GM18526 (cell line): ENCODE results near the gene TUBB2B.

ENCODE experiments used
- POLR2A ChIP-seq: IDR thresholded peaks from 3 replicates; pipeline ENCODE4 v1.6.1; 2011; ENCODE audit not compliant: insufficient read length; ENCODE audit errors: extremely low read depth

The TUBB2B gene

GRCh38 chr6:3244003-3244831, 16.8 kb upstream of the TUBB2B start:
- TF ChIP-seq POLR2A, result no peak

GRCh38 chr6:3242768-3243167, 15.3 kb upstream of the TUBB2B start:
- no peak for TF ChIP-seq POLR2A

- TF ChIP-seq POLR2A, result no peak
Measured at GRCh38 chr6:3240595-3240994, 13.1 kb upstream of the TUBB2B start.

GRCh38 chr6:3239110-3239830, 11.8 kb upstream of the TUBB2B start:
- no peak for TF ChIP-seq POLR2A

- no peak for TF ChIP-seq POLR2A
Measured at GRCh38 chr6:3237761-3238662, 10.6 kb upstream of the TUBB2B start.

- TF ChIP-seq POLR2A, result no peak
Measured at GRCh38 chr6:3236005-3236404, 8.6 kb upstream of the TUBB2B start.

GRCh38 chr6:3235486-3235885, 8.0 kb upstream of the TUBB2B start:
- no peak for TF ChIP-seq POLR2A

GRCh38 chr6:3233904-3234303, 6.5 kb upstream of the TUBB2B start:
- TF ChIP-seq POLR2A, result no peak

GRCh38 chr6:3233321-3233720, 5.9 kb upstream of the TUBB2B start:
- TF ChIP-seq POLR2A, result no peak

- TF ChIP-seq POLR2A, result no peak
Measured at GRCh38 chr6:3232017-3232945, 4.8 kb upstream of the TUBB2B start.

GRCh38 chr6:3231247-3232016, 4.0 kb upstream of the TUBB2B start:
- no peak for TF ChIP-seq POLR2A

GRCh38 chr6:3230900-3231246, 3.4 kb upstream of the TUBB2B start:
- TF ChIP-seq POLR2A, result no peak

- TF ChIP-seq POLR2A, result no peak
Measured at GRCh38 chr6:3230256-3230882, 2.9 kb upstream of the TUBB2B start.

- no peak for TF ChIP-seq POLR2A
Measured at GRCh38 chr6:3229566-3230178, 2.2 kb upstream of the TUBB2B start.
